Measurements from ENCODE around the gene RPS15. TPM values are rescaled to one million over a fixed set of nuclear protein-coding genes. Genes with fewer than 3 reads are reported as not detected.
"Not testable (repeated sequence)": the region's sequence is repeated elsewhere in the genome, so short reads cannot be mapped to it uniquely, and the experiment has no call there.

RPS15 gene
- total and polyA plus RNA-seq, 4 donors = 574 to 2,993 (median 1,933) TPM

DNA sequence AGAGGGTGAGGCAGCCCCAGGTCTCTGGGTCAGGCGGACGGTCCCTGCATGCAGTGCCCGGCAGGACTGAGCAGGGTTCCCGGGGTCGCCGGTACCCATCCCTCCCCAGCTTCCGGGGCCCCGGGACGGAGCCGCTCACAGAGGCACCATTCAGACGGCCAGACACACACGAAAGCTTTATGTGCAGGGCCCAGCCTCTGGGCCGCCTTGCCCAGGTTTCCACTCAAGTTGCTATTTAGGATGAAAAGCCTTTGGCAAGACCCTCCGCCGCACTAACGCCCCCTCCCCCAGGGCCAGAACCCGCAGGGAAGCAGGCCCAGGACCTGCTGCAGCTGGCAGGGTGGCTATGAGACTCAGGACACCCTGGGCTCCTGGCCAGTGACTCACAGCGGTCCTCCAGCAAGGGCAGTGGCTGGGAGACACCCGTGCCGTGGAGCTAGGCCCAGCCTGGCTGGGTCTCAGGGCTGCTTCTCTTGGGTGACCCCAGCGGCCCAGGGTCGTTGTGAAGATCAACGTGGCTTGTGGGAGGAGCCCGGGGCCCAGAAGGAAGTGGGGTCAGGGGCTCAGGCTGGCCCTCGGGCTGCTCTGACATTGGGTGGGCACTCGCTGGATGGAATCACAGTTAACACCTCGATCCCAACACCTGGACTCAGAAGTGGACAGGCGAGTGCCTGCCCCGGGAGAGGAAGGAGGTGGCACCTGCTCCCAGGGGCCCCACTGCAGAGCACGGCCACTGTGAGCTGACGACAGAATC lies 36.0 kb downstream of the RPS15 start:
- Histone ChIP-seq H3K4me3 (no peak overlapping the region), H3K9ac (ENCODE audit: insufficient read depth in 1 of 2, low read length in 2 of 2) (no peak overlapping the region), H3K27me3 (ENCODE audit: control insufficient read depth in 3 of 3, insufficient read depth in 3 of 3, low read length in 2 of 3) (peaks cover 0 to 33% (median 26%) of the 10 kb centered on the region in 3 donors), H3K36me3 (ENCODE audit: control insufficient read depth in 4 of 4, insufficient read depth in 4 of 4, low read length in 4 of 4) (peaks cover 0 to 19% (median 5%) of the 10 kb centered on the region in 4 donors), H3K9me3 (ENCODE audit: control insufficient read depth in 4 of 4, insufficient read depth in 3 of 4, low read length in 3 of 4) (peaks cover 0 to 6% (median 0%) of the 10 kb centered on the region in 4 donors), H3K27ac (ENCODE audit: low read depth in 1 of 2, low read length in 1 of 2) (no peak overlapping the region), H3K4me1 (ENCODE audit: control insufficient read depth in 5 of 5, insufficient read depth in 5 of 5, low read length in 5 of 5) (peaks cover 0 to 27% (median 11%) of the 10 kb centered on the region in 5 donors)
- 83 to 87% methylated on average over 31 of the region's 31 CpGs for WGBS, 2 donors
- TF ChIP-seq, protein P1, sequence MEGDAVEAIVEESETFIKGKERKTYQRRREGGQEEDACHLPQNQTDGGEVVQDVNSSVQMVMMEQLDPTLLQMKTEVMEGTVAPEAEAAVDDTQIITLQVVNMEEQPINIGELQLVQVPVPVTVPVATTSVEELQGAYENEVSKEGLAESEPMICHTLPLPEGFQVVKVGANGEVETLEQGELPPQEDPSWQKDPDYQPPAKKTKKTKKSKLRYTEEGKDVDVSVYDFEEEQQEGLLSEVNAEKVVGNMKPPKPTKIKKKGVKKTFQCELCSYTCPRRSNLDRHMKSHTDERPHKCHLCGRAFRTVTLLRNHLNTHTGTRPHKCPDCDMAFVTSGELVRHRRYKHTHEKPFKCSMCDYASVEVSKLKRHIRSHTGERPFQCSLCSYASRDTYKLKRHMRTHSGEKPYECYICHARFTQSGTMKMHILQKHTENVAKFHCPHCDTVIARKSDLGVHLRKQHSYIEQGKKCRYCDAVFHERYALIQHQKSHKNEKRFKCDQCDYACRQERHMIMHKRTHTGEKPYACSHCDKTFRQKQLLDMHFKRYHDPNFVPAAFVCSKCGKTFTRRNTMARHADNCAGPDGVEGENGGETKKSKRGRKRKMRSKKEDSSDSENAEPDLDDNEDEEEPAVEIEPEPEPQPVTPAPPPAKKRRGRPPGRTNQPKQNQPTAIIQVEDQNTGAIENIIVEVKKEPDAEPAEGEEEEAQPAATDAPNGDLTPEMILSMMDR (IDR thresholded peaks at IDR 0.05; ENCODE audit: control extremely low read depth, extremely low read depth) = no peak
- DNase-seq (no peak), ATAC-seq (ENCODE audit: insufficient read depth, low FRiP score) (no peak)

DNA sequence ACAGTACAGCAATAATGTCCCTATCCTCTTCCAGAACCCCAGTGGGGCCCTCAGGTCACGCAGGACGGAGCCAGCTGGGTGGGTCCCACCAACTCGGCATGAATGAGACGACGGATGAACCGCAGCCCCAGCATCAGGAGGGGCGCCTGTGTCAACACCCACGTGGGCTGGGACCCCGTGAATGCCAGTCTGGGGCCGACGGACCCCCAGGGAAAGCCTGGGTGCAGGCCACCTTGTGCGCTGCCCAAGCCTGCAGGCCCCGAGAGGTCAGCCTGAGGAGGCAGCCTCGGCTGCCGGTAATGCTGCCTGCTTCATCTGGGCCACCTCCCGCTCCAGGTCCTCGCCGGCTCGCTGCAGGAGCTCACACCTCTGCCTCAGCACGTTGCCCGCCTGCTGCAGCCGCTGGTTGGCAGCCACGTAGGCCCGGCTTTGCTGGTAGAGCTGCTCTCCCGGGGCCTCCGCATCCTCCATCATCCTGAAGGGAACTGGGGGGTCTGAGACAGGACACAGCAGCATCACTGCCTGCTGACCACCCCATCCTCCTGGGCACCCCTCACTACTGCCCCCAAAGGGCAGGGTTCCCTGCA lies 36.7 kb downstream of the RPS15 start:
- Histone ChIP-seq H3K9me3 (ENCODE audit: control insufficient read depth in 4 of 4, insufficient read depth in 3 of 4, low read length in 3 of 4) (peaks cover 0 to 6% (median 0%) of the 10 kb centered on the region in 4 donors), H3K4me1 (ENCODE audit: control insufficient read depth in 5 of 5, insufficient read depth in 5 of 5, low read length in 5 of 5) (peaks cover 0 to 28% (median 11%) of the 10 kb centered on the region in 5 donors), H3K4me3 (no peak overlapping the region), H3K27ac (ENCODE audit: low read depth in 1 of 2, low read length in 1 of 2) (no peak overlapping the region), H3K27me3 (ENCODE audit: control insufficient read depth in 3 of 3, insufficient read depth in 3 of 3, low read length in 2 of 3) (peaks cover 0 to 32% (median 26%) of the 10 kb centered on the region in 3 donors), H3K9ac (ENCODE audit: insufficient read depth in 1 of 2, low read length in 2 of 2) (no peak overlapping the region), H3K36me3 (ENCODE audit: control insufficient read depth in 4 of 4, insufficient read depth in 4 of 4, low read length in 4 of 4) (peaks cover 0 to 19% (median 5%) of the 10 kb centered on the region in 4 donors)
- no peak for ATAC-seq (ENCODE audit: insufficient read depth, low FRiP score)
- no peak for DNase-seq
- 93 to 95% methylated on average over 24 to 26 of the region's 26 CpGs for WGBS, 2 donors
- TF ChIP-seq, protein P1 (IDR thresholded peaks at IDR 0.05; ENCODE audit: control extremely low read depth, extremely low read depth) = no peak

DNA sequence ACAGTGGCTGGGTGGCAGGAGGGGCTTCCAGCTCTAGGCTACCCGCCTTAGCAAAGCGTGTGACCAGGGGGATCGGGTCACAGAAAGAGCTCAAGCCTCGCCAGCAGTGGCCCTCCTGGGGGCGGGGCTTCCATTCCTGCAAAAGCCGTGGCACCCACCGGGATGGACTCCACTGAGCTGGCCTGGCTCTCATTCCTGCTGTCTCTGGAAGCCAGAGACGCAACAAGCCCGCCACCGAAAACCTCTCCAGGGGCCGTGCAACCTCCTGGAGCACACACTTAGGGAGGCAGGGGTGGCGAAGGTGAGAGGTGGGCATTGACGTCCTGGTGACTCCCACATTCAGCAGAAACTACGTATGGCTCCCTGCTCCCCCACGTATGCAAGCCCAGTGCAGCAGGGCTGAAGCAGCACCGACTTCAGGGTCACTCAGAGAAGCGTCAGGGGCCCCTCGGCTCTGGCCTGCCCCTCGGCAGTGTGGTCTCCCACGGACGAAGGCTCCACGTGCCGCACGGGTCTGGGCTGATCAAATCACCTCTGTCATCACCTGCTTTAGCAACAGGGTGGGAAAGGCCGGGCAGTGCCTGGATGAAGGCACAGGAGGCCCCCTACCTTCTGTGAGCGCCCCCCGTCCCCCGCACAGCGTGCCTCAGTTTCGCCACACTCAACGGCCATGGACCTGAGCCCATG lies 37.7 kb downstream of the RPS15 start:
- Histone ChIP-seq H3K4me3 (no peak overlapping the region), H3K27me3 (ENCODE audit: control insufficient read depth in 3 of 3, insufficient read depth in 3 of 3, low read length in 2 of 3) (peaks cover 0 to 27% (median 24%) of the 10 kb centered on the region in 3 donors), H3K27ac (ENCODE audit: low read depth in 1 of 2, low read length in 1 of 2) (no peak overlapping the region), H3K36me3 (ENCODE audit: control insufficient read depth in 4 of 4, insufficient read depth in 4 of 4, low read length in 4 of 4) (peaks cover 0 to 19% (median 5%) of the 10 kb centered on the region in 4 donors), H3K9ac (ENCODE audit: insufficient read depth in 1 of 2, low read length in 2 of 2) (no peak overlapping the region), H3K4me1 (ENCODE audit: control insufficient read depth in 5 of 5, insufficient read depth in 5 of 5, low read length in 5 of 5) (peaks cover 0 to 18% (median 3%) of the 10 kb centered on the region in 5 donors), H3K9me3 (ENCODE audit: control insufficient read depth in 4 of 4, insufficient read depth in 3 of 4, low read length in 3 of 4) (peaks cover 0 to 6% (median 0%) of the 10 kb centered on the region in 4 donors)
- ATAC-seq (ENCODE audit: insufficient read depth, low FRiP score) (no peak), DNase-seq (no peak)
- TF ChIP-seq, protein P1 (IDR thresholded peaks at IDR 0.05; ENCODE audit: control extremely low read depth, extremely low read depth) = no peak
- 94 to 95% methylated on average over 31 of the region's 31 CpGs for WGBS, 2 donors

DNA sequence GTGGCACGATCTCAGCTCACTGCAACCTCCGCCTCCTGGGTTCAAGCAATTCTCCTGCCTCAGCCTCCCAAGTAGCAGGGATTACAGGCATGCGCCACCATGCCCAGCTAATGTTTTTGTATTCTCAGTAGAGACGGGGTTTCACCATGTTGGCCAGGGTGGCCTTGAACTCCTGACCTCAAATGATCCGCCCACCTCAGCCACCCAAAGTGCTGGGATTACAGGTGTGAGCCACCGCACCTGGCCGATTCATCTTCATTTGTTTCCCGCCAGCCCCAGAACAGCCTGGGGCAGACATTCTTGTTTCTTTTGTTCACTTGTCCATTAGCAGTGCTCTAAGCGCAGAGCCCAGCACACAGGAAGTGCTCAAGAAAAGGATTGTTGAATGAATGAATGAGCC lies 38.9 kb downstream of the RPS15 start:
- Histone ChIP-seq H3K4me1 (ENCODE audit: control insufficient read depth in 5 of 5, insufficient read depth in 5 of 5, low read length in 5 of 5) (peaks cover 0 to 12% (median 0%) of the 10 kb centered on the region in 5 donors), H3K27me3 (ENCODE audit: control insufficient read depth in 3 of 3, insufficient read depth in 3 of 3, low read length in 2 of 3) (peaks cover 0 to 16% (median 14%) of the 10 kb centered on the region in 3 donors), H3K36me3 (ENCODE audit: control insufficient read depth in 4 of 4, insufficient read depth in 4 of 4, low read length in 4 of 4) (peaks cover 0 to 19% (median 5%) of the 10 kb centered on the region in 4 donors)
- not testable (repeated sequence) for H3K27ac ChIP-seq (ENCODE audit: low read depth in 1 of 2, low read length in 1 of 2); H3K4me3 ChIP-seq; H3K9ac ChIP-seq (ENCODE audit: insufficient read depth in 1 of 2, low read length in 2 of 2); H3K9me3 ChIP-seq (ENCODE audit: control insufficient read depth in 4 of 4, insufficient read depth in 3 of 4, low read length in 3 of 4); DNase-seq; ATAC-seq (ENCODE audit: insufficient read depth, low FRiP score)
- WGBS, 2 donors = 95 to 97% methylated on average over 9 of the region's 9 CpGs

All from lung (tissue), 12 donors.